ENCODE results near the gene MEX3D.
"Not testable (repeated sequence)": the region's sequence is repeated elsewhere in the genome, so short reads cannot be mapped to it uniquely, and the experiment has no call there.

The MEX3D gene

DNA sequence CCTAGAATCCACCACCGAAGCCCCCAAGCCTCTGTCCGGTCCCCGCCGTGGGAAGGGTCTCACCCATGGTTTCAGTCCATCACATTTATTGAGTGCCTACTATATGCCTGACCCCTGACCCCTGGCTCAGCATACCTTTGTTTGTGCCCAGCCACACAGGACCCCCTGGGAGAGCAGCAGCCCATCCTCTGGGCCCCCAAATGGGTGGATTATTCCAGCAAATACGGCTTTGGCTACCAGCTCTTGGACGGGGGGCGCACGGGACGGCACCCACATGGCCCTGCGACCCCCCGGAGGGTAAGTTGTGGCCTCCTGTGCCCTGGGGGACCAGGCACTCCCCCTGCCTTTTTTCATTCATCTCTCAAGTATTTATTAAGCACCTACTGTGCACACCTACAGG lies 36.5 kb downstream of the MEX3D start:
- ATAC-seq = no peak
- no peak for TF ChIP-seq ZNF70 (CRISPR knock-in tag; IDR thresholded peaks at IDR 0.05)
- no peak for TF ChIP-seq ISL1 (CRISPR knock-in tag; IDR thresholded peaks at IDR 0.05)
- no peak for TF ChIP-seq OSR1 (CRISPR knock-in tag; IDR thresholded peaks at IDR 0.05)
- TF ChIP-seq, protein P1, sequence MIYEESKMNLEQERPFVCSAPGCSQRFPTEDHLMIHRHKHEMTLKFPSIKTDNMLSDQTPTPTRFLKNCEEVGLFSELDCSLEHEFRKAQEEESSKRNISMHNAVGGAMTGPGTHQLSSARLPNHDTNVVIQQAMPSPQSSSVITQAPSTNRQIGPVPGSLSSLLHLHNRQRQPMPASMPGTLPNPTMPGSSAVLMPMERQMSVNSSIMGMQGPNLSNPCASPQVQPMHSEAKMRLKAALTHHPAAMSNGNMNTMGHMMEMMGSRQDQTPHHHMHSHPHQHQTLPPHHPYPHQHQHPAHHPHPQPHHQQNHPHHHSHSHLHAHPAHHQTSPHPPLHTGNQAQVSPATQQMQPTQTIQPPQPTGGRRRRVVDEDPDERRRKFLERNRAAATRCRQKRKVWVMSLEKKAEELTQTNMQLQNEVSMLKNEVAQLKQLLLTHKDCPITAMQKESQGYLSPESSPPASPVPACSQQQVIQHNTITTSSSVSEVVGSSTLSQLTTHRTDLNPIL (CRISPR knock-in tag; IDR thresholded peaks at IDR 0.05; ENCODE audit: low read depth) = no peak
- no peak for TF ChIP-seq SNAI2 (CRISPR knock-in tag; IDR thresholded peaks at IDR 0.05)
- TF ChIP-seq ZC3H10 (CRISPR knock-in tag; IDR thresholded peaks at IDR 0.05) = no peak
- TF ChIP-seq TCF4 (CRISPR knock-in tag; IDR thresholded peaks at IDR 0.05; ENCODE audit: borderline replicate concordance) = no peak
- TF ChIP-seq RARB (CRISPR knock-in tag; IDR thresholded peaks at IDR 0.05) = no peak
- TF ChIP-seq, protein P2, sequence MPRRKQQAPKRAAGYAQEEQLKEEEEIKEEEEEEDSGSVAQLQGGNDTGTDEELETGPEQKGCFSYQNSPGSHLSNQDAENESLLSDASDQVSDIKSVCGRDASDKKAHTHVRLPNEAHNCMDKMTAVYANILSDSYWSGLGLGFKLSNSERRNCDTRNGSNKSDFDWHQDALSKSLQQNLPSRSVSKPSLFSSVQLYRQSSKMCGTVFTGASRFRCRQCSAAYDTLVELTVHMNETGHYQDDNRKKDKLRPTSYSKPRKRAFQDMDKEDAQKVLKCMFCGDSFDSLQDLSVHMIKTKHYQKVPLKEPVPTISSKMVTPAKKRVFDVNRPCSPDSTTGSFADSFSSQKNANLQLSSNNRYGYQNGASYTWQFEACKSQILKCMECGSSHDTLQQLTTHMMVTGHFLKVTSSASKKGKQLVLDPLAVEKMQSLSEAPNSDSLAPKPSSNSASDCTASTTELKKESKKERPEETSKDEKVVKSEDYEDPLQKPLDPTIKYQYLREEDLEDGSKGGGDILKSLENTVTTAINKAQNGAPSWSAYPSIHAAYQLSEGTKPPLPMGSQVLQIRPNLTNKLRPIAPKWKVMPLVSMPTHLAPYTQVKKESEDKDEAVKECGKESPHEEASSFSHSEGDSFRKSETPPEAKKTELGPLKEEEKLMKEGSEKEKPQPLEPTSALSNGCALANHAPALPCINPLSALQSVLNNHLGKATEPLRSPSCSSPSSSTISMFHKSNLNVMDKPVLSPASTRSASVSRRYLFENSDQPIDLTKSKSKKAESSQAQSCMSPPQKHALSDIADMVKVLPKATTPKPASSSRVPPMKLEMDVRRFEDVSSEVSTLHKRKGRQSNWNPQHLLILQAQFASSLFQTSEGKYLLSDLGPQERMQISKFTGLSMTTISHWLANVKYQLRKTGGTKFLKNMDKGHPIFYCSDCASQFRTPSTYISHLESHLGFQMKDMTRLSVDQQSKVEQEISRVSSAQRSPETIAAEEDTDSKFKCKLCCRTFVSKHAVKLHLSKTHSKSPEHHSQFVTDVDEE (CRISPR knock-in tag; IDR thresholded peaks at IDR 0.05) = no peak
- TF ChIP-seq, protein P3, sequence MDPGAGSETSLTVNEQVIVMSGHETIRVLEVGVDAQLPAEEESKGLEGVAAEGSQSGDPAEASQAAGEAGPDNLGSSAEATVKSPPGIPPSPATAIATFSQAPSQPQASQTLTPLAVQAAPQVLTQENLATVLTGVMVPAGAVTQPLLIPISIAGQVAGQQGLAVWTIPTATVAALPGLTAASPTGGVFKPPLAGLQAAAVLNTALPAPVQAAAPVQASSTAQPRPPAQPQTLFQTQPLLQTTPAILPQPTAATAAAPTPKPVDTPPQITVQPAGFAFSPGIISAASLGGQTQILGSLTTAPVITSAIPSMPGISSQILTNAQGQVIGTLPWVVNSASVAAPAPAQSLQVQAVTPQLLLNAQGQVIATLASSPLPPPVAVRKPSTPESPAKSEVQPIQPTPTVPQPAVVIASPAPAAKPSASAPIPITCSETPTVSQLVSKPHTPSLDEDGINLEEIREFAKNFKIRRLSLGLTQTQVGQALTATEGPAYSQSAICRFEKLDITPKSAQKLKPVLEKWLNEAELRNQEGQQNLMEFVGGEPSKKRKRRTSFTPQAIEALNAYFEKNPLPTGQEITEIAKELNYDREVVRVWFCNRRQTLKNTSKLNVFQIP (CRISPR knock-in tag; IDR thresholded peaks at IDR 0.05; ENCODE audit: borderline replicate concordance, low read depth) = no peak
- no peak for TF ChIP-seq ZFP30 (CRISPR knock-in tag; IDR thresholded peaks at IDR 0.05)
- no peak for TF ChIP-seq BACH2 (CRISPR knock-in tag; IDR thresholded peaks at IDR 0.05; ENCODE audit: borderline replicate concordance)
- TF ChIP-seq, protein P4, sequence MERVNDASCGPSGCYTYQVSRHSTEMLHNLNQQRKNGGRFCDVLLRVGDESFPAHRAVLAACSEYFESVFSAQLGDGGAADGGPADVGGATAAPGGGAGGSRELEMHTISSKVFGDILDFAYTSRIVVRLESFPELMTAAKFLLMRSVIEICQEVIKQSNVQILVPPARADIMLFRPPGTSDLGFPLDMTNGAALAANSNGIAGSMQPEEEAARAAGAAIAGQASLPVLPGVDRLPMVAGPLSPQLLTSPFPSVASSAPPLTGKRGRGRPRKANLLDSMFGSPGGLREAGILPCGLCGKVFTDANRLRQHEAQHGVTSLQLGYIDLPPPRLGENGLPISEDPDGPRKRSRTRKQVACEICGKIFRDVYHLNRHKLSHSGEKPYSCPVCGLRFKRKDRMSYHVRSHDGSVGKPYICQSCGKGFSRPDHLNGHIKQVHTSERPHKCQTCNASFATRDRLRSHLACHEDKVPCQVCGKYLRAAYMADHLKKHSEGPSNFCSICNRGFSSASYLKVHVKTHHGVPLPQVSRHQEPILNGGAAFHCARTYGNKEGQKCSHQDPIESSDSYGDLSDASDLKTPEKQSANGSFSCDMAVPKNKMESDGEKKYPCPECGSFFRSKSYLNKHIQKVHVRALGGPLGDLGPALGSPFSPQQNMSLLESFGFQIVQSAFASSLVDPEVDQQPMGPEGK (CRISPR knock-in tag; IDR thresholded peaks at IDR 0.05; ENCODE audit: borderline replicate concordance) = no peak

DNA sequence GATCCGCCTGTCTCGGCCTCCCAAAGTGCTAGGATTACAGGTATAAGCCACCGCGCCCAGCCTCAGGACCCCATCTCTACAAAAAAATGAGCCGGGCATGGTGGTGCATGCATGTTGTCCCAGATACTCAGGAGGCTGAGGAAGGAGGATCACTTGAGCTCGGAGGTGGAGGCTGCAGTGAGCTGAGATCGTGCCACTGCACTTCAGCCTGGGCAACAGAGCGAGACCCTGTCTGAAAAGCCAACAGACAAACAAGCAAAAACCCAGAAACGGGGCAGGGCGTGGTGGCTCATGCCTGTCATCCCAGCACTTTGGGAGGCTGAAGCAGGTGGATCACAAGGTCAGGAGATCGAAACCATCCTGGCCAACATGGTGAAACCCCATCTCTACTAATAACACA lies 37.3 kb downstream of the MEX3D start:
- not testable (repeated sequence) for ATAC-seq

DNA sequence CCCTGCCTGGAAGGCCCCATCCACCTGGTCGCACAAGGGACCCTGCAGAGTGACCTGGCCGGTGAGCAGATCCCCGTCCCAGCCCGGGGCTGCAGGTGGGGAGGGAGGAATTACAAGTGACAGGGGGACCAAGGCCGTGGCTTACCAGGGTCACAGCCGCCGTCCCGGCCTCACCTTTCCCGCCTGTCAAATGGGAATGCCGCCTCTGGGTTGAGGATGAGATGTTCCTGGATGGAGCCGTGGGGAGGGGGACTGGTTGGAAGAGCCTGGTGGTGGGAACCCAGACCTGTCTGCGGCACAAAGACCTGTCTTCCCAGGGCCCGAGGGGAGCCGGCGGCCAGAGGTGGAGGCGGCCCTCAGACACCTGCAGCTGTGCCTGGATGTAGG lies 38.7 kb downstream of the MEX3D start:
- no peak for TF ChIP-seq ZC3H10 (CRISPR knock-in tag; IDR thresholded peaks at IDR 0.05)
- TF ChIP-seq GLIS3 (CRISPR knock-in tag; IDR thresholded peaks at IDR 0.05) = no peak
- no peak for TF ChIP-seq TOX (CRISPR knock-in tag; IDR thresholded peaks at IDR 0.05; ENCODE audit: borderline replicate concordance)
- TF ChIP-seq ZNF70 (CRISPR knock-in tag; IDR thresholded peaks at IDR 0.05) = no peak
- no peak for TF ChIP-seq TCF4 (CRISPR knock-in tag; IDR thresholded peaks at IDR 0.05; ENCODE audit: borderline replicate concordance)
- no peak for TF ChIP-seq ZNF8 (CRISPR knock-in tag; IDR thresholded peaks at IDR 0.05)
- TF ChIP-seq, protein P4 (CRISPR knock-in tag; IDR thresholded peaks at IDR 0.05; ENCODE audit: borderline replicate concordance) = no peak
- TF ChIP-seq OSR1 (CRISPR knock-in tag; IDR thresholded peaks at IDR 0.05) = no peak
- TF ChIP-seq, protein P1 (CRISPR knock-in tag; IDR thresholded peaks at IDR 0.05; ENCODE audit: low read depth) = no peak
- TF ChIP-seq ZNF565 (CRISPR knock-in tag; conservative IDR thresholded peaks at IDR 0.05; ENCODE audit: low read depth) = no peak
- TF ChIP-seq ZFP3 (CRISPR knock-in tag; IDR thresholded peaks at IDR 0.05) = no peak
- TF ChIP-seq ARNTL (CRISPR knock-in tag; IDR thresholded peaks at IDR 0.05; ENCODE audit: borderline replicate concordance, low read depth) = no peak
- no peak for TF ChIP-seq CSDC2 (CRISPR knock-in tag; IDR thresholded peaks at IDR 0.05)
- no peak for TF ChIP-seq PPARA (CRISPR knock-in tag; IDR thresholded peaks at IDR 0.05; ENCODE audit: borderline replicate concordance)
- TF ChIP-seq ISL1 (CRISPR knock-in tag; IDR thresholded peaks at IDR 0.05) = no peak
- no peak for ATAC-seq
